PC-3 (cell line): ENCODE measurements around the gene NDC1. TPM values are rescaled to one million over a fixed set of nuclear protein-coding genes. Genes with fewer than 3 reads are reported as not detected.

ENCODE experiments used
- ATAC-seq: fragments of 200-7000 bp; cut with Tn5 transposase; 2 replicates; pipeline ENCODE4 v1.9.1; 2020; ENCODE audit warnings: mild to moderate bottlenecking, moderate library complexity
- BruUV-seq: library from RNA; stranded (reverse); fragments of 400-500 nt; replicated peaks from 2 replicates; lab custom pipeline; 2021; lab: Mats Ljungman, UMichigan
- CTCF ChIA-PET: fragments of 300-600 bp; sonication (Branson Sonifier 250); formaldehyde crosslinking; loops from one replicate; lab custom pipeline; 2022; ENCODE audit warnings: antibody characterized with exemption; lab: Charles Lee
- POLR2A ChIA-PET: fragments of 300-600 bp; sonication (Branson Sonifier 250); formaldehyde crosslinking; loops from one replicate; lab custom pipeline; 2022; ENCODE audit warnings: antibody characterized with exemption; ENCODE audit not compliant: unreplicated experiment; lab: Charles Lee
- DNase-seq: peaks from one replicate; pipeline ENCODE4 v3.0.0-alpha.2; 2015
- H2AFZ ChIP-seq: fragments of 300-600 bp; sonication (generic); 2 replicates; pipeline ENCODE4 v1.6.0; 2016; ENCODE audit warnings: antibody characterized with exemption, low read length
- H3F3A ChIP-seq: fragments of 300-600 bp; sonication (generic); one replicate; pipeline ENCODE4 v1.6.0; 2017; ENCODE audit warnings: antibody characterized with exemption, low read length, control low read depth, mild to moderate bottlenecking; ENCODE audit not compliant: unreplicated experiment
- H3K27ac ChIP-seq: fragments of 300-600 bp; sonication (generic); 2 replicates; pipeline ENCODE4 v1.5.1; 2016; ENCODE audit warnings: mild to moderate bottlenecking, low read length
- H3K27me3 ChIP-seq: fragments of 300-600 bp; sonication (generic); 2 replicates; pipeline ENCODE4 v1.6.1; 2016; ENCODE audit warnings: low read length, mixed read lengths
- H3K36me3 ChIP-seq: fragments of 300-600 bp; sonication (generic); 2 replicates; pipeline ENCODE4 v1.6.1; 2016; ENCODE audit warnings: low read depth, mixed run types, low read length, mixed read lengths
- H3K4me1 ChIP-seq: fragments of 300-600 bp; sonication (generic); 2 replicates; pipeline ENCODE4 v1.5.1; 2016; ENCODE audit warnings: low read length; ENCODE audit not compliant: insufficient read depth
- H3K4me2 ChIP-seq: fragments of 300-600 bp; sonication (generic); 2 replicates; pipeline ENCODE4 v1.6.0; 2016; ENCODE audit warnings: low read length
- H3K4me3 ChIP-seq: fragments of 300-600 bp; sonication (generic); 2 replicates; pipeline ENCODE4 v1.5.1; 2016; ENCODE audit warnings: mild to moderate bottlenecking, low read length, mixed read lengths
- H3K79me2 ChIP-seq: fragments of 300-600 bp; sonication (generic); 2 replicates; pipeline ENCODE4 v1.6.1; 2017; ENCODE audit warnings: low read length, mixed read lengths
- H3K9ac ChIP-seq: fragments of 300-600 bp; sonication (generic); 2 replicates; pipeline ENCODE4 v1.6.0; 2016; ENCODE audit warnings: mild to moderate bottlenecking, low read length
- H3K9me2 ChIP-seq: fragments of 300-600 bp; sonication (generic); replicated peaks from 2 replicates; pipeline ENCODE4 v1.6.1; 2016; ENCODE audit warnings: mixed run types, low read length, mixed read lengths
- H3K9me3 ChIP-seq: fragments of 300-600 bp; sonication (generic); 2 replicates; pipeline ENCODE4 v1.6.1; 2016; ENCODE audit warnings: low read length, mixed read lengths
- H4K20me1 ChIP-seq: fragments of 300-600 bp; sonication (generic); 2 replicates; pipeline ENCODE4 v1.6.1; 2016; ENCODE audit warnings: low read length, mixed read lengths
- CTCF ChIP-seq: fragments of 300-600 bp; sonication (generic); conservative IDR thresholded peaks from 2 replicates; pipeline ENCODE4 v1.5.1; 2017; ENCODE audit warnings: antibody characterized with exemption, low read depth, mild to moderate bottlenecking, low read length
- EZH2 ChIP-seq: fragments of 300-600 bp; sonication (generic); IDR thresholded peaks from one replicate; pipeline ENCODE4 v1.6.1; 2017; ENCODE audit warnings: antibody characterized with exemption, mild to moderate bottlenecking, low read length; ENCODE audit not compliant: unreplicated experiment
- EZH2phosphoT487 ChIP-seq: fragments of 300-600 bp; sonication (generic); IDR thresholded peaks from 2 replicates; pipeline ENCODE4 v1.6.1; 2018; ENCODE audit warnings: mild to moderate bottlenecking, antibody characterized with exemption, low read length, borderline replicate concordance
- intact Hi-C: fragments of 100-400 bp; cut with micrococcal nuclease; formaldehyde crosslinking; loops from 2 replicates; pipeline ENCODE4 v1.9.0; 2023
- total RNA-seq: library from RNA; depleted of rRNA; stranded (reverse); fragments of >200 nt; gene quantifications from 2 replicates; pipeline ENCODE4 v1.2.3, GENCODE V29; 2014

The NDC1 gene
- total RNA-seq, 1 experiment from 2014 or later = 63.6 TPM

GRCh38 chr1:53733447-53733931 is 104.6 kb downstream of the NDC1 start:
- TF ChIP-seq EZH2 = no peak
- TF ChIP-seq CTCF = no peak
- TF ChIP-seq EZH2phosphoT487 = no peak
- intact Hi-C loops = loop anchor here (10.0 kb wide), 1 partner anchor 139 kb away; no protein-coding TSS in a partner anchor
- Histone ChIP-seq H3K9me3 (no peaks in the 10 kb centered on the region), H3K4me2 (peak overlapping the region; percentile 81), H3K4me3 (peak overlapping the region; percentile 52), H3K36me3 (no peaks in the 10 kb centered on the region), H3F3A (peaks cover 3% of the 10 kb centered on the region), H3K27ac (peak overlapping the region; percentile 99), H3K9ac (peak overlapping the region; percentile 97), H3K4me1 (peaks cover 52% of the 10 kb centered on the region), H2AFZ (no peak overlapping the region), H3K27me3 (no peaks in the 10 kb centered on the region), H3K9me2 (no peaks in the 10 kb centered on the region), H3K79me2 (peaks cover 21% of the 10 kb centered on the region; the same call in 1 of the 2 replicates), H4K20me1 (no peaks in the 10 kb centered on the region)
- CTCF ChIA-PET = no interaction called here
- POLR2A ChIA-PET = no interaction called here
- no peak for DNase-seq
- TSS peak; percentile 70 for BruUV-seq
- no peak for ATAC-seq

- Histone ChIP-seq H3K4me1 (peaks cover 52% of the 10 kb centered on the region), H3K79me2 (peaks cover 16% of the 10 kb centered on the region; the same call in 1 of the 2 replicates), H3K27me3 (no peaks in the 10 kb centered on the region), H3K36me3 (no peaks in the 10 kb centered on the region), H3K27ac (peak overlapping the region; percentile 99), H3K9ac (peak overlapping the region; percentile 97), H3K9me3 (no peaks in the 10 kb centered on the region), H3K4me2 (peak overlapping the region; percentile 81), H3F3A (peaks cover 3% of the 10 kb centered on the region), H4K20me1 (no peaks in the 10 kb centered on the region), H3K4me3 (peak overlapping the region; percentile 54), H3K9me2 (no peaks in the 10 kb centered on the region), H2AFZ (no peak overlapping the region)
- DNase-seq = peak; percentile 81
- BruUV-seq = no TSS peak
- ChIA-PET POLR2A (no interaction called here), CTCF (no interaction called here)
- TF ChIP-seq EZH2phosphoT487 = no peak
- TF ChIP-seq EZH2 = no peak
- intact Hi-C loops = loop anchor here (10.0 kb wide), 1 partner anchor 138 kb away; no protein-coding TSS in a partner anchor
- ATAC-seq = peak; percentile 40
Observed at GRCh38 chr1:53732912-53733317, 105.2 kb downstream of the NDC1 start.

GRCh38 chr1:53732409-53732808 is 105.7 kb downstream of the NDC1 start:
- H3F3A ChIP-seq = peaks cover 3% of the 10 kb centered on the region
- peaks cover 52% of the 10 kb centered on the region for H3K4me1 ChIP-seq
- ChIA-PET CTCF (interaction anchor here (0.6 kb wide), 1 partner anchor 267 kb away, joined by 5 read pairs; no protein-coding TSS in a partner anchor), POLR2A (no interaction called here)
- intact Hi-C loops = loop anchor here (10.0 kb wide), 1 partner anchor 138 kb away; no protein-coding TSS in a partner anchor
- peak overlapping the region; percentile 99 for H3K27ac ChIP-seq
- H3K9ac ChIP-seq = peak overlapping the region; percentile 97
- no peak overlapping the region for H2AFZ ChIP-seq
- no TSS peak for BruUV-seq
- no peaks in the 10 kb centered on the region for H3K36me3 ChIP-seq
- H3K27me3 ChIP-seq = no peaks in the 10 kb centered on the region
- H3K79me2 ChIP-seq = peaks cover 16% of the 10 kb centered on the region; the same call in 1 of the 2 replicates
- no peaks in the 10 kb centered on the region for H3K9me2 ChIP-seq
- no peaks in the 10 kb centered on the region for H4K20me1 ChIP-seq
- DNase-seq (no peak), ATAC-seq (no peak)
- TF ChIP-seq EZH2 = no peak
- H3K4me2 ChIP-seq = peak overlapping the region; percentile 81
- peak overlapping the region; percentile 54 for H3K4me3 ChIP-seq
- no peaks in the 10 kb centered on the region for H3K9me3 ChIP-seq
